Ishikawa (cell line): ENCODE results near the gene CROCC.

Experiments
- CREB1 ChIP-seq: IDR thresholded peaks from 2 replicates; pipeline ENCODE4 v1.6.1; 2012; ENCODE audit warnings: low read depth
- EP300 ChIP-seq: IDR thresholded peaks from 2 replicates; pipeline ENCODE4 v1.6.1; 2012; ENCODE audit warnings: borderline replicate concordance
- FOXM1 ChIP-seq: IDR thresholded peaks from 2 replicates; pipeline ENCODE4 v1.6.1; 2012; ENCODE audit warnings: low read depth, borderline replicate concordance
- MAX ChIP-seq: IDR thresholded peaks from 2 replicates; pipeline ENCODE4 v1.6.1; 2012
- RAD21 ChIP-seq: IDR thresholded peaks from 2 replicates; pipeline ENCODE4 v1.6.1; 2012; ENCODE audit warnings: low read depth

- TF ChIP-seq CREB1 (no peak), MAX (no peak), RAD21 (no peak), EP300 (no peak), FOXM1 (no peak)
Observed at GRCh38 chr1:16979475-16980327, 58.0 kb downstream of the CROCC start.
